ENCODE data around the gene FSCN2. TPM values are rescaled to one million over a fixed set of nuclear protein-coding genes. Genes with fewer than 3 reads are reported as not detected.
A peak's percentile ranks its signal among the peaks of the same experiment; 100 is the strongest.

Gene FSCN2
- total RNA-seq, 1 experiment from 2014 or later: 1.6 TPM

GRCh38 chr17:81514489-81514738 is 13.8 kb upstream of the FSCN2 start:
- H4K20me1 ChIP-seq (ENCODE audit: control insufficient read depth, insufficient read depth, insufficient read length): no peaks in the 10 kb centered on the region
- H2AFZ ChIP-seq (ENCODE audit: low read length): no peak overlapping the region
- peak overlapping the region; percentile 76 for H3K9ac ChIP-seq (ENCODE audit: extremely low read depth, insufficient read length, low read length)
- H3K4me3 Mint-ChIP-seq: peak overlapping the region; percentile 77 to 80
- H3K56ac ChIP-seq (ENCODE audit: insufficient read length, low read depth, low read length): no peak overlapping the region
- H3K18ac ChIP-seq (ENCODE audit: insufficient read length, low read depth, low read length): peak overlapping the region; percentile 97
- WGBS (ENCODE audit: extremely low coverage, insufficient read length, low lambda C conversion rate): no CpG with 5 or more reads among the region's 34 CpGs
- no peaks in the 10 kb centered on the region for H3K9me3 ChIP-seq (ENCODE audit: control insufficient read depth, low read depth, low read length)
- no peak overlapping the region for H2BK20ac ChIP-seq (ENCODE audit: low read depth, low read length, poor library complexity, severe bottlenecking)
- peaks cover 29 to 33% (median 29%) of the 10 kb centered on the region in 3 experiments for H3K36me3 Mint-ChIP-seq (ENCODE audit: insufficient read depth in 1 of 3, low read depth in 3 of 3)
- H3K27ac Mint-ChIP-seq: peak overlapping the region in 1 of 3 experiments; percentile 53; a peak in 1 of 7 replicates
- peak overlapping the region; percentile 95 for H3K14ac ChIP-seq (ENCODE audit: insufficient read depth, low read length)
- H3K27ac ChIP-seq (ENCODE audit: insufficient read length, low read depth, low read length): no peak overlapping the region
- no peak overlapping the region for H3T11ph ChIP-seq (ENCODE audit: low read length)
- H3K4me1 ChIP-seq (ENCODE audit: insufficient read depth, low read length): peaks cover 4% of the 10 kb centered on the region; the same call in 1 of the 2 replicates
- H2BK12ac ChIP-seq (ENCODE audit: insufficient read length, low read depth, low read length): no peak overlapping the region
- H2AK5ac ChIP-seq (ENCODE audit: insufficient read length, low read length): no peak overlapping the region
- peak overlapping the region; percentile 52 for H3K4me2 ChIP-seq (ENCODE audit: insufficient read depth, insufficient read length, low read length)
- H2BK5ac ChIP-seq (ENCODE audit: insufficient read length, low read length): no peak overlapping the region
- no peak overlapping the region; the same call in 1 of the 2 replicates for H2BK15ac ChIP-seq (ENCODE audit: low read depth, low read length)
- DNase-seq: no peak
- H3K23me2 ChIP-seq (ENCODE audit: insufficient read length, low read depth, low read length, poor library complexity, severe bottlenecking): peaks cover 46% of the 10 kb centered on the region
- peak overlapping the region; percentile 94 for H4K91ac ChIP-seq (ENCODE audit: insufficient read length, low read depth, low read length)
- H3K79me2 ChIP-seq (ENCODE audit: insufficient read depth, low read length): peaks cover 25% of the 10 kb centered on the region; the same call in 1 of the 2 replicates
- no peak overlapping the region for H4K5ac ChIP-seq (ENCODE audit: insufficient read length, low read depth, low read length)
- no peak for TF ChIP-seq CTCF (conservative IDR thresholded peaks at IDR 0.05)
- H2BK120ac ChIP-seq (ENCODE audit: low read depth, low read length, poor library complexity, severe bottlenecking): peak overlapping the region; percentile 71
- H3K4me1 Mint-ChIP-seq: peaks cover 28 to 39% of the 10 kb centered on the region in 2 experiments
- no peak overlapping the region for H4K8ac ChIP-seq (replicated peaks; ENCODE audit: insufficient read length, low read depth, low read length)
- H3K27me3 ChIP-seq (ENCODE audit: insufficient read depth, low read length): no peaks in the 10 kb centered on the region; the same call in 1 of the 2 replicates
- peaks cover 7 to 19% of the 10 kb centered on the region in 2 experiments; a peak in 4 of 5 replicates for H3K9me3 Mint-ChIP-seq
- no peak overlapping the region for H3K23ac ChIP-seq (ENCODE audit: insufficient read length, low read depth, low read length)
- peak overlapping the region; percentile 91 for H3K4ac ChIP-seq (ENCODE audit: low read depth, low read length)
- peaks cover 16% of the 10 kb centered on the region for H3K27me3 Mint-ChIP-seq (ENCODE audit: low read depth)
- peaks cover 2% of the 10 kb centered on the region for H3K79me1 ChIP-seq (ENCODE audit: insufficient read depth, low read depth, low read length, poor library complexity, severe bottlenecking)
